ENCODE results near the gene MAP2K3. TPM values are rescaled to one million over a fixed set of nuclear protein-coding genes. Genes with fewer than 3 reads are reported as not detected.

The MAP2K3 gene
- total and polyA plus RNA-seq, 2 donors (not counting 3 experiments of a cell fraction or from before 2014, with no cell fraction given) = 15.3 to 36.3 TPM

DNA sequence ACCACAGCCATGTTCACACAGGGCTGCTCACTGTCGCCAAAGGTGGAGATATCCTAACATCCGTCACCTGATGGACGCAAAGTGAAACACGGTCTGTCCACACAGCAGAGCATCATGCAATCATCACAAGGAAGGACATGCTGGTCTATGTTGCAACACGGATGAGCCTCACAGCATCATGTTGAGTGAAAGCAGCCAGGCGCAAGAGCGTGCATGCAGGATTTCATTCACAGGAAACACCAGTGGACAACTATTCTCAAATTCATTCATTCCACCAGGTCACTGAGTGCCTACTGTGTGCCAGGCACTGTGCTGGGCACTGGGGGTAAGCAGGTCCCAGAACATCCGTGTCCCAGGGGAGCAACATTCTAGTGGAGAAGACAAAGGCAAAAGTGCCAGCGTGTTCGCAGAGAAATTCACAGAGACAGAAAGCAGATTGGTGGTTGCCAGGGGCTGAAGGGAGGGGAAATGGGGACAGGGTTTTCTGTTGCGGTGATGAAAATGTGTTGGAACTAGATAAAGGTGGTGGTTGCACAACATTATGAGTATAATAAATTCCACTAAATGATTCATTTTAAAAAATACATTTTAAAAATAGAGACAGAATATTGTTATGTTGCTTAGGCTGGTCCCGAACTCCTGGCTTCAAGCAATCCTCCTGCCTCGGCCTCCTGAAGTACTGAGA, 69.0 kb downstream of the MAP2K3 start:
- Histone ChIP-seq H2AFZ (ENCODE audit: low read depth, low read length) (no peak overlapping the region), H3K4me1 (ENCODE audit: control insufficient read depth, extremely low read depth, insufficient read depth, low read length) (no peaks in the 10 kb centered on the region), H3K27me3 (ENCODE audit: control insufficient read depth in 2 of 2, insufficient read depth in 2 of 2, low read length in 2 of 2) (no peaks in the 10 kb centered on the region), H3K36me3 (ENCODE audit: control insufficient read depth in 2 of 2, extremely low read depth in 1 of 2, insufficient read depth in 2 of 2, low read length in 2 of 2) (no peaks in the 10 kb centered on the region), H3K9me1 (replicated peaks; ENCODE audit: control insufficient read depth, extremely low read depth, insufficient read depth, low read length) (no peaks in the 10 kb centered on the region), H3K27ac (ENCODE audit: insufficient read depth, low read depth, low read length) (no peak overlapping the region), H3K9me3 (replicated peaks; ENCODE audit: control insufficient read depth, insufficient read depth, low read length) (no peaks in the 10 kb centered on the region), H4K20me1 (replicated peaks; ENCODE audit: control insufficient read depth, extremely low read depth, insufficient read depth, low read length) (no peaks in the 10 kb centered on the region), H3K4me2 (ENCODE audit: insufficient read depth, low read length) (no peak overlapping the region), H3K79me2 (ENCODE audit: control insufficient read depth, insufficient read depth, low read length) (no peaks in the 10 kb centered on the region), H3K9ac (replicated peaks; ENCODE audit: extremely low read depth, insufficient read depth, low read length) (no peak overlapping the region), H3K4me3 (replicated peaks in 1 of 3; ENCODE audit: insufficient read depth in 1 of 3, low read depth in 1 of 3, low read length in 3 of 3) (no peak overlapping the region)
- BruUV-seq (replicated peaks) = no TSS peak
- TF ChIP-seq MYC (IDR thresholded peaks at IDR 0.05; ENCODE audit: low read depth, low read length) (no peak), EZH2 (IDR thresholded peaks at IDR 0.05; ENCODE audit: borderline replicate concordance, low read depth, low read length, severe bottlenecking) (no peak), POLR2AphosphoS5 (IDR thresholded peaks at IDR 0.05; ENCODE audit: insufficient read depth, low read depth, low read length) (no peak), JUN (IDR thresholded peaks at IDR 0.05; ENCODE audit: borderline replicate concordance, insufficient read depth, insufficient read length, low read depth) (no peak), FOS (IDR thresholded peaks at IDR 0.05; ENCODE audit: borderline replicate concordance, insufficient read depth, low read length) (no peak), POLR2A (IDR thresholded peaks at IDR 0.05; ENCODE audit: low read depth, low read length) (no peak), GATA2 (IDR thresholded peaks at IDR 0.05; ENCODE audit: insufficient read depth, insufficient read length, low read depth, low read length) (no peak)
- TF ChIP-seq, protein P1, sequence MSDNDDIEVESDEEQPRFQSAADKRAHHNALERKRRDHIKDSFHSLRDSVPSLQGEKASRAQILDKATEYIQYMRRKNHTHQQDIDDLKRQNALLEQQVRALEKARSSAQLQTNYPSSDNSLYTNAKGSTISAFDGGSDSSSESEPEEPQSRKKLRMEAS (IDR thresholded peaks at IDR 0.05; ENCODE audit: insufficient read depth, insufficient read length) = no peak
- intact Hi-C loops (cut with micrococcal nuclease) = no loop called here
- DNase-seq (ENCODE audit: low read depth, low spot score) = no peak
- POLR2A ChIA-PET = no interaction called here
- no peak for FAIRE-seq
- CTCF ChIA-PET = no interaction called here
- dilution Hi-C loops (cut with MboI; ENCODE audit: extremely low pct_ligation_motif_present, low sequenced_read_pairs) = no loop called here

Data from endothelial cell of umbilical vein (primary cell).